GM18907 (cell line): ENCODE results near the gene TCEA2.

Experiments used
- ATAC-seq: cut with Tn5 transposase; IDR thresholded peaks from one replicate; pipeline ENCODE4 v1.9.1; 2021; ENCODE audit warnings: mild to moderate bottlenecking, moderate library complexity; ENCODE audit not compliant: unreplicated experiment

The TCEA2 gene

DNA sequence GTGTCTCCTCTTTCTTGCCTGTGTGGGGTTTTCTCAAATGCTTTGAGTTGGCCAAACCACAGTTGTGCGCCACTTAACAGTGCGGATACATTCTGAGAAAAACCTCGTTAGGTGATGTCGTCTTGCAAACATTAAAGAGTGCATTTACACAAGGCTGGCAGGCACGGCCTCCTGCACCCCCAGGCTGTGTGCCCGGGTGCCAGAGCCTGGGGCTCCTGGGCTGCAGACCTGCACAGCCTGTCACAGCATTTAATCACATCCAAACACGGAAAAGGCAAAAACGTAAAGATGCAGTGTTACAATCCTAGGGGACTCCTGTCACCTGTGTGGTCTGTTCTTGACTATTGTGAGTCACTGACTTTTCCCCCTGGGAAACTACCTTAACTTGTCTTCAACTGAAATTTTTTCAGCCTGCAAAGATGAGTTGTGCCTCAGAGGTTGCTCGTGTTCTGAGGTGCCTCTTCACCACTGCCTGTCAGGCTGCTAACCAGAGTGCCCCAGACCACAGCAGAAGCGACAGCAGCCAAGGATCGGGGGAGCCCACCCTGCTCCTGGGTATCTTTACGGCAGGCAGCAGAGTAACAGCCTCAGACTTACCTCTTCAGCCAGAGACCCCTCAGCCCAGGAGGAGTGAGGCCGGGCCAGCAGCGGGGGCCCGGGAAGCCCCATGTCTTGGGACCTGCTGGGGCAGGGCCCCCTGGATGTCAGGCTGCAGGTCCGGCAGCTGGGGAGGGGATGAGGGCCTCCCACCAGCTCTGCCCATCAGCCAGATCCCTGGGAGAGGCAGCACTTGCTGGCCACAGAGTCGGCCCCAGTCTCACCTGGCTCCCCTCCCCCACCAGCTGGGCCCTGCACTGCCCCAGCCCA, 27.7 kb upstream of the TCEA2 start:
- ATAC-seq: no peak

DNA sequence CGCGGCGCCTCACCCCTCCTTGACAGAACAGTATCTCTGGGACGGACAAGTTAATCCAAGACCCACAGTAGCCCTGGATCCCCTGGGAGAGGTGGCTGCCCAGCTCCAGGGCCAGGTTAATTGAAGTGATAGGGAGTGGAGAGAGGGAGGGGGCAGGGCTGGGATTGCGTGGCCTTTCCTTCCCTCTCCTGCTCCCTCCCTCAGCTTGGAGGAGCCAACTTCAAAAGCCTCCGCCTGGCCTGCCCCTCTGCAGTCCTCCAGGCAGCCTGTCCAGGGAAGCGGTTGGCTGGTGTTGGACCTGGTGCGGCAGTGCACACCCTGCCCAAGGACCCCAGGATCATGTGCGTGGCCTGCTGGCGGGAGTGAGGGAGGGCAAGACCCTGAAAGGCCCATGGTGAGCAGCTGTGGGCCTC, 27.1 kb upstream of the TCEA2 start, which contains the start of gene C20orf204:
C20orf204 (plus strand) TSS at position 250 of the 413 bp plus-strand sequence; CDS start at position 392, 142 bp downstream.
- no peak for ATAC-seq

DNA sequence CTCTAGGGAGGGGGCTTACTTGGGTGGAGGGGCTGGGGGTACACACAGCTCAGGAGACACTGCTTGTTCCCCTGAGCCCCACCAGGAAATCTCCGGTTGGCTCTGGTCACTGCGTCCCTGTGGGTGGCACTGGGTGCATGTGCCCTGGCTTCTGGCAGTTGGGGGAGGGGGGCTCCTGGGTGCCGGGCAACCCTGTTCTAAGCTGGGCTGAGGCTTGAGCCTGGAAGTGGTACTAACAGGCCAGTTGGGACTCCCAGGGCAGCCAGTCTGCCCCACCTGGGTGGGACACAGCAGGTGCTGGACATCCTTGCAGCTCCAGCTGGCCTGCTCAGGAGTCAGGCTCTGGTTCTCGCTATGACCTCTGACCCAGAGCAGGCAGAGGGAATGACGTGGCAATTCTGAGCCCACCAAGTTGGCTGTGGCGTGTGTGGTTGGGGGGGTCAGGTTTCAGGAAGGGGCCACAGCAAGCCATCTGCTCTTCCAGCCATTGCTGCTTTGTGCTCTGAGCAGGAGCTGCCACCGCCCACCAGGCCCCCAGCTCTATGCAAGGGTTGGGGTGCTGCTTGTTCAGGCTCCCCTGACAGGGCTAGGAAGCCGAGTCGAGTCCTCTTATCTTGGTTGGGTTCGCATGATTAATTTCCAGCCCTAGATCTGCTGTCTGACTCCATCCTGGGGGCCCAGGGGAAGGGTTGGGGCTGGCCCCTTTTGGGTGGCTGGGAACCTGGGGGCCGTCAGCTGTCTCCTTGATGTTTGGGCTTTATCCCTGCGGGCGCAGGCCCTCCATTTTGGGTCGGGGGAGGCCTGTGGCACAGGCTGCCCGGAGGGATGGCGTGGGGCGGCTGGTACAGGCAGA, 26.4 kb upstream of the TCEA2 start:
- ATAC-seq: no peak

DNA sequence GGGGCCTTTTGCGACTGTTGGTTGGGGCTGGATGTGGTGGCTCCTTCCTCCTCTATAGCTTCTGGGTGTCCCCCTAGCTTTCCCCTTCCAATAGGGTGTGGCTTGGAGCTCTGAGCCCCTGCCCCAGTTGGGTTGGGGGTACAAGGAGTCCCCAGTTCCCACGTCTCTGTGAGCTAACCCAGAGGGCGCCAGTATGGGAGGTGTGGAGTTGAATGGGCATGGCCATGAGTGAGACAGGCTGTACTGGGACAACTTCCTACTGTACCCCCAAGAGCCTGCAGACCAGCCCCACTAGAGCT, 25.9 kb upstream of the TCEA2 start:
- ATAC-seq: no peak

DNA sequence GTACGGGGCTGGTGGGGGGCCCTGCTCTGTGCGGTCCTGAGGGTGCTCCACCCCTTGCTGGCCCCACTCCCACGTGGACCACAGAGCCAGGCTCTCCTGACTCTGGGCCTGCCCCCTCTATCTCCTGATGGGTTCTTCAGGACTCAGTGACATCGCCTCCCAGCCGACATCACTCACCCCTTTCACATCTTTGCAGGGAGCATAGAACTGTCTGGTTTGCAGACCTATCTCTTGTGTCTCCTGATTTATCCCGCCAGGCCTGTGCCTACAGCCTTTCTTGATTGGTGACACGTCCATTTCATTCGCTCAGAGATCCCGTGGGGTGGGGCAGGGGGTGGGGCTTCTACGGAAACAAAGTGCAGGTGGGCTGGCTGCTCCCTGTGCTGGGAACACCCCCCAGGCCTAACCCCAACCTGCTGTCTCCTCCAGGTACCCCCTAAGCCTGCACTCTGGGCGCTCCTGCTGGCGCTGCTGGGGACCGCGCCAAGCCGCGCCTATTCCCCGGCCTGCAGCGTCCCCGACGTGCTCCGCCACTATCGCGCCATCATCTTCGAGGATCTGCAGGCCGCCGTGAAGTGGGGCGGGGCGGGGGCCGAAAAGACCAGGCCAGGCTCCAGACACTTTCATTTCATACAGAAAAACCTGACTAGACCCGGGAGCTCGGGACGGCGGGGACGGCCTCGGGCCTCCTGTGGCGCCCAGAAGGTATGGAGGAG, 25.3 kb upstream of the TCEA2 start:
- no peak for ATAC-seq

DNA sequence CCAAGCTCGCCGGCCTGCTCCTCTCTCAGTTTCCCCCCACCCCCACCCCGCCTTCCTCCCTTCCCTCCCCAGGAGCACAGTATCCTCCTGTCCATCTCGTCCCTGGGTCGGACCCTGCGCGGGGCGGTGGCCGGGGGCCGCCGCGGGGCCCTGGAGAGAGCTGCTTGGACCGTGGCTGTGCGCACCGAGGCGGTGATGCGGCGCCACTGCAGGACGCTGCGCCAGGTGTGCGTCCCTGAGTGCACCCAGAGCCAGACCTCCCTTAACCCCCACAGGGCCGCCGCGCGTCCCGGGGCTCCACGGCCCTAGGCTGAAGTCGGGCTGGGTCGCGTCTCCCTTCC, 24.8 kb upstream of the TCEA2 start:
- peak; percentile 21 for ATAC-seq

DNA sequence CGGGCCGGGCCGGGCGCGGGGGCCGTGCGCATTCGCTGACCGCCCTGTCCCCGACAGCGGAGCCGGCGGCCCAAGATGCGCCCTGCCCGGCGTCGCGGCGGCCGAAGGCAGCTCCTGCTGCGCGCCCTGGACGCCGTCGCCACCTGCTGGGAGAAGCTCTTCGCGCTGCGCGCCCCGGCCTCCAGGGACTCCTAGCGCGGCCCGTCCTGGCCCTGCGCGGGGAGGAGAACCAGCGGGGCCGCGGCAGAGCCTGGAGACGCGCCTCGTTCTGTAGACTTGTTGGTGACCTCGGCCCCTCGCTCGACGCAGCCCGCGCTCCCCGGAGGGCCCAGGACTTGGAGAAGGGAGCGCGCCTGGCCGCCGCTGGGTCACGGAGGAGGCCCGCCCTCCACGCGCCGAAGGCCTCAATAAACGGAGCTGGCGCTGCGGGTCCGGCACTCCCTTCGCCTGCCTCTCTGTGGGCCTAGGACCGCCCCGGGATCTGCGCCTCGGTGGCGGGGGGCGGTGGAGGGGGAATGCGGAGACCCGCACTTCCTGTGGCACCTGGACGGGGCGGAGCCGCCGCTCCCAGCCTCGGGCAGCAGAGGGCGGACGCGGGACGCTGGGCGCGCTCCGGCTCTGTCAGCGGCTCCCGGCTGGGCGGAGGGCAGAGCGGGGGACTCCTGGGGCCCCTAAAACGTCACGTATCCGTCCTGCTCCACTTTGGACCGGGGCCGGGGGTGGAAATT, 24.3 kb upstream of the TCEA2 start:
- peak; percentile 63 for ATAC-seq

DNA sequence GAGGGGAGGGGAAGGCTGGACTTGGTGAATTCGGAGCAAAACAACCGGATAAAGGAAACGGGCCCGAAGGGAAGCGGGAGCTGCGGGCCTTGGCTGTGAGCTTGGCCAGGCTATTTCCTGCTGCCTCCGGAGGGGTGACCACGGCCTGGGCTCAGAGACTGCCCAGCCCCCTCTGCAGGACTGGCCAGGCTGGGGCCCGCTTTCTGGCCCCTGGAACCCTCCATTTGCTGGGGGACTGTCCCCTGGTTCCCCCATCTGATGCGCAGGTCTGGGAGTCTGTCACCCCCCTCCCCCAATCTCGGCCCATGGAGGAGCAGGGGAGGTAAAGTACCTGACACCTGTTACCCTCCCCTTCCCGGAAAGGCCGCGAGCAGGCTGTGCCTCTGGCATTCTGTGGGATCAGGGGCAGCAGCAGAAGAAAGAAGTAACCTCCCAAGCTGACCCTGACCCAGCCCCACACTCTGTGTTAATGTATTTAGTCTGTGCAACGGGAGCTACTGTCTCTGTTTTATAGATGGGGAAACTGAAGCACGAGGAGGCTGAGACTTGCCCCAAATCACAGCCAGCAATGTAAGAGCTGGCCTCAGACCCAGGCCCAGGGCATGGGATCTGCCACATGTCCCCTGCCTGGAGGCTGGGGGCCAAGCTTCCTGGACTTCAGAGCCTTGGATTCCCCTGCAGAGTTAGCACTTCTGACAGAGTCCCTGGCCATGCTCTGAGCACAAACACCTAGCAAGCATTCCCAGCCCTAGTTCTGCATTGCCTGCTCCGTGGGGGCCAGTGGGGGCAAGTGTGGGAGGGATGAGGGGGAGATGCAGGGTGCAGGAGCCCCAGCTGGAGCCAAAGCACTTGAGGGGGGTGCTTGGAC, 23.5 kb upstream of the TCEA2 start:
- ATAC-seq: no peak

DNA sequence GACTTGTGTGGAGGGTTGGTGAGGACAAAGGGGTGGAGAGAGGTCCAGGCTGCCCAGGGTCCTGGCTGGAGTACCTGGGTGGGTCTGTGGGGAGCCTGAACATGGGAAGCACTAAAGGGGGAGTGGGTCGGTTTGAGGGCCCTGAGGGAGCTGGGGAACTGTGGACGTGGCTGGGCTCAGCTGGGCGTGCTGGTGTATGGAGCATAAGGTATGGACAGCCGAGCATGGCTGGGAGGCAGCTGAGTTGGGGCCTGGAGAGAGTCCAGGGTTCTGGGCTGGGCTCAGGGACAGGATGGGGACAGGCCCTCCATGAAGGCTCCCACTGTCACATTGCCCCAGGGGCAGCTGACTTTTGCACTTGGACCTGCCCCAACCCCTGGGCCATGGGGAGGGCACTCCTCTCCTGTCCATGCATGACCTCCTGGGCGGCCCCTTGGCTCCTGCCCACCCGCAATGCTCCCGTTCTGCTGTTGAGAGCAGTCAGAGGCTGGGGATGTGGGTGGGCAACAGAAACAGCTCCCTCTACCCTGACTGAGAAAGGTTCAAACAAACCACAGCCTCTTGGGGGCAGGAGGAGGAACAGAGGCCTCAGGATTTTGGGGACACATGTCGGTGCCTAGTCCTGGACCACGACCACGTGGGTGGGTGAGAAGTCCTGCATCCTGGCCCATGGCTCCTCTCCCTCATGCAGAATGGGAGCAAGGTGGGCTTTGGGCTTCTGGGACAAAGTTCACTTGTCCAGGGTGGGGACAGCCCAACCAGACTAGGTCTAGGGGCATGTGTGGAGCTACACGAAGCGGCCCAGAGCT, 22.6 kb upstream of the TCEA2 start:
- ATAC-seq: no peak

DNA sequence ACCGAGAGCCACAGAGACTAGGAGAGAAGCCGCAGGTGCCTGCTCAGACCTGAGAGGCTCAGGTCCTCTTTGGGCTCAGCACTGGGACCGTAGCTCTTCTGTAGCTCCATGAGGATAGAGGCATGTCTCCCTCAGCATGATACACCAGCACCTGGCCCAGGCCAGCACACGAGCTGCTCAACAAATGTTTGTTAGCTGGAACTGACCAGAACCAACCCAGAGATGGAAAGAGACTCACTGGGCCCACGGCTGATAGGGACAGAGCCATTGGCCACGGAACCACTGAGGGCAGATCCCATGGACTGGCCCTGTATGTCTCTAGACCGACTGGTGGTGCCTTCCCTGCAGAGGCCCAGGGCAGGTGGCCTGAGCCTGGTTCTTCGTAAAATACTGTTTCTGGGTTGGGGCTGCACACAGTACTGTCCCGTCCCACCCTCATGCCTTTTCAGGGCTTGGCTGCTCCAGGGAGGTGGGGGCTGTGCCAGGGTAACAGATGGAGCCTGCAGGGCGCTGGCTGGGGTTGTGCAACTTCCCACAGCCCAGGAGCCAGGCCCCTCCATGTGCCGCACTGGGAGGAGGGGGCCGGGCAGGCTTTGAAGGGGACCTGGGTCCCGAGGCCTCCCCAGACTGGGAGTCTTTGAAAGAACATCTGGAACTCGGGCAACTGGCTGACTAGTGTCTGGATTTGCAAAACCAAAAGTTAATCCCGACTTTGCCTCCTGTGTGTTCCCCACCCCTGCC, 21.8 kb upstream of the TCEA2 start:
- ATAC-seq: no peak

DNA sequence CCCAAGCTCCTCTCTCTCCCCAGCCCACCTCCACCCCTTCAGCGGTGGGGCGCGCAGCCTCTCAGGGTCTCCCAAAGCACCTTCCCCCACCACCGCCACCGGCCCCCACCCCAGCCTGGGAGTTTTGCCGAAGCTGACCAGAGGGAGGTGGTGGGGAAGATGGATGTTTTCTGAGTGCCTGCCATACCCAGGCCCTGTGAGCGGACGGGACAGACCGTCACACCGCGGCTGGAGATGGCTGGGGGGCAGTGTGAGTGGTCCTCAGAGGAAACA, 21.3 kb upstream of the TCEA2 start:
- no peak for ATAC-seq

DNA sequence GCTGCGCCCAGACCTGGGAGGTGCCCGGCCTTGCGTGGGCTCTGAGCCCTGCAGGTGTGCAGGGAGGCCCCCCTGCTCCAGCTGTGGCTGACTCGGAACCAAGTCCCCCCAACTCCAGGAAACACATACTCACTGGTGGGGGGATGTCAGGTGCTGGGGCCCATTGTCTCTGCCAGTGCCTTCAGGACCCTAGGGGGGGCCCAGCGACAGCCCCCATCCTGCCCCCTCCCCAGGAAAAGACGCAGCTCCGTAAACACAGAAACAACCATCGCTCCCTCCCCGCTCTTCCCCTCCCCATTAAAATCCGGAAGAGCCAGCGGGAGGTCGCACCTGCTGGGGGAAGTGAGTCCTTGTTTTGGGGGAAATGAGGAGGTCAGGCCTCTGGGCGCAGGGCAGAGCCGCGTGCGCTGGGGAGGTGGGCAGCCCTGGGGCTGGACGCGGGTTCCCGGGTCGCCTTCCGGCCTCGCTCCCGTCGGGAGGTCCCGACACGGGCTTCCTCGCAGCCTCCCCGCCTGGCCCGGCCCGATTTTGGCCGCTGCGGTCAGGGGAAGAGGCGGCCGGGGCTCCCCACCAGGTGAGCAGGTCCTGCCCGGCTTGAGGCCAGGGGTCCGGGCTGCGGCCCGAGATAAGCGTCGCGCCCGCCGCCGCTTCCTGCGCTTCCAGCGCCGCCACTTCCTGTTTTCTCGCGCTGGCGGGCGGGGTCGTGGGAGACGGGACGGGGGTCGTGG, 20.8 kb upstream of the TCEA2 start:
- ATAC-seq: no peak

DNA sequence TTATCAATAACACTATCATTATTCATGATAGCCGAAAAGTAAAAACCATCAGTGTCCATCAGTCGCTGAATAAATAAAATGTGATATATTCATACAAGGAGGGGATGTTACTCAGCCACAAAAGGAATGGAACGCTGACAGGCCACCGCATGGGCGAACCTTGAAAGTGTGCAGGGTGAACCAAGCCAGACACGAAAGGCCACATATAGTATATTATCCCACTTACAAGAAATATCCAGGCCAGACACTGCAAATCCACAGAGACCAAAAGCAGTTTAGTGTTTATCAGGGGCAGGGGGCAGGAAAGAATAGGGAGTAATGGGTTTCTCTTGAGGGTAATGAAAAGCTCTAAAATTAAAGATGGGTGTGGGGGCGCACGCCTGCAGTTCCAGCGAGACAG, 19.2 kb upstream of the TCEA2 start:
- no peak for ATAC-seq

DNA sequence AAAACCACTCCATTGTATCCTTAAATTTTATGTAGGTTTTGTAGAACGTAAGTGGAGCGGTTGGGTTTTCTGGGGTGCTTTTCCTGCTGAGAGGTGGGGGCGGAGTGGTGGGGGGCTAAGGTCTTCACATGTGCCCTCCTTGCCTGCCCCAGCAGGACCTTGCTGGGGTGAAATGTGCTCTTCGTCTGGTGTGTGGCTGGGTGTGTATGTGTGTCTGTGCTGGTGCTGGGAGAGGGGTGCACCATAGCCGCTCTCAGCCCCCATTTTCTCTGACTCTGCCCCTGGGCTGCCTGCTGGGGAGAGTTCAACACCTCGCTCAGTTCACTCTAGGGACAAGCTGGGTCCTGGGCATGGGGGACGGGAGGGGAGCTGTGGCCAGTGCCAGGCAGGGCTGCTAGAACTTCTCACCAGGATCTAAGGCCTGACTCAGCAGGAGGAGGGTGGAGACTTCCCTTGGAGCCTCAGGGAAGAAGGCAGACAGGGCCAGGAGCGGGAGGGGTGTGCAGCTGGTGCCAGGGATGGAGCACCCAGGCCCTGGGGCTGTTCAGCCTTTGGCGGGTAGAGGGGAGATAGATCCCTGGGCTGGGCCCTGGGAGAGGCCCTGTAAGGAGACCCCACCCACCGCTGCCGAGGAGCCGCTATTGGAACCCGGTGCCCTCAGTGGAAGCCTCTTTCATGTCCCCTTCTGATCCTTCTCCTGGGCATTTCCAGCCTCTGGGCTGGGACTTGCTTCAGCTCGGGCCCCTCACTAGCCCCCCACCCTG, 18.3 kb upstream of the TCEA2 start:
- ATAC-seq: no peak

DNA sequence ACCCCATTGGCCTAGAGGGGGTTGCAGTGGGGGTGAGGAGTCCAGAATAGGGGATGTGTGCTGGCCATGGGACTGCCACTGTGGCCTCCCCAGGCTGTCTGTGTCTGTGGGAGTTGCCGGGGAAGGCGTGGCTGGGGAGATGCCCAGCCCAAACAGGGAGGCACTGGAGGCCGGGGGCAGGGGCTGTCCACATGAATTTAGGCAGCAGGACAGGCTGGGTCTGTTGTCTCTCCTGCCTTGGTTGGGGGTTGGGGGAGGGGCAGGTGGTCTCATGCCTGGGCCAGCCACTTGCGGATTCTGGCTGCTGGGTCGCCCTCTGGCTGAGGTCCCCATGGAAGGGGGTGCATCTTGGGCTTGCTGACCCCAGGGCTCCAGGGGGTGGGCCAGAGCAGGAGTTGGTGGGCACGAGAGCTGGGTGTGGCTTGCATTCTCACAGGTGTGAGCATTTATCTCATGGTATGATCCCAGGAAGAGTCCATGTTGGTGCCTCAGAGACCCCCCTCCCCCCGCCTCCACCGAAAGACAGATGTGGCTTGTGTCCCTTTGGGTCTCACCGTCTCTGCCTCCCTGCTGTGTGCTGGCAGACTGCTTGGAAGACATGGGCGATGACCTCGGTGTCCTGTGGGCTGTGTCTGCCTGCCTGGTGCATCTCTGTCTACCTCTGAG, 17.5 kb upstream of the TCEA2 start:
- no peak for ATAC-seq

DNA sequence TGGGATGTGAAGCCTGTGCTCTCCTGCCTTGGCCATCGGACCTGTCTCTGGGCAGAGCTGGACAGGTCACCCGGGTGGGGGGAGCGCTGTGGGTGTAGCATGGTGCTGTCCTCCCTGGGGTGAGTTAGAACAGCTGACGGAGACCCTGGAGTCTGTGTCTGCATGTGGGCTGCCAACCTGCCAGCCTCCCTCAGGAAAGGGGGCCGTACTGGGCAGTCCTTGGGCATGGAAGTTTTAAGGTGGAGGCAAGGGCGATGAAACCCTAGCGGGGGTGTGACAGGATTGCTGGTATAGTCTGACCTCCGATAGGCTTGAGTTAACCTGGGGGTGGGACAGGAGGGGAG, 16.0 kb upstream of the TCEA2 start:
- no peak for ATAC-seq

DNA sequence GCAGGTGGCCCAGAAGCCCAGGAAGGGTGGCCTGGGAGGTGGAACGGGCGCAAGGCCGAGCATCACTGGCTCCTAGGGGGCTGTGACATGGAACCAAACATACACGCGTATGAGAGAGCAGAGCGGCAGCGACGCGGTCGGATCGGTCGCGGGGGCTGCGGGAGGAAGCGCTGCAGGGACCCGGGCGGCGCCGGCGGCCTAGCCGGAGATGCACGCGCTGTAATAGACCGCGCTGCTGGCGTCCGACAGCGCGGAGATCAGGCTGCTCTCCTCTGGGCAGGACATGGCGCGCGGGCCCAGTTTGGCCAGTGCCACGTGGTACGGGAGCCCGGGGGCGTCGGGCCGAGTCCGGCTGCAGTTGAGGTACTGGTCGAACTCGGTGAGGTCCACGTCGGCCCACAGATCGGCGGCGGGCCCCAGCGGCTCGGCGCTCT, 15.0 kb upstream of the TCEA2 start:
- no peak for ATAC-seq
